ENCODE data around the gene SEZ6L.

The SEZ6L gene

GRCh38 chr22:26251869-26252268 lies 82.6 kb downstream of the SEZ6L start:
- DNase-seq = no peak

- DNase-seq = no peak
These were observed 90.2 kb downstream of the SEZ6L start for GRCh38 chr22:26259510-26259909.

- no peak for DNase-seq
These were observed 94.9 kb downstream of the SEZ6L start for GRCh38 chr22:26264162-26264561.

GRCh38 chr22:26265281-26265680 lies 96.0 kb downstream of the SEZ6L start:
- DNase-seq = no peak

- DNase-seq = no peak
These were observed 96.6 kb downstream of the SEZ6L start for GRCh38 chr22:26265909-26266308.

GRCh38 chr22:26267856-26268255 lies 98.6 kb downstream of the SEZ6L start:
- no peak for DNase-seq

- no peak for DNase-seq
These were observed 100.3 kb downstream of the SEZ6L start for GRCh38 chr22:26269572-26269971.

- no peak for DNase-seq
These were observed 102.2 kb downstream of the SEZ6L start for GRCh38 chr22:26271427-26271826.

- no peak for DNase-seq
These were observed 103.9 kb downstream of the SEZ6L start for GRCh38 chr22:26273011-26273675.

- no peak for DNase-seq
These were observed 107.4 kb downstream of the SEZ6L start for GRCh38 chr22:26276529-26277160.

GRCh38 chr22:26281941-26282340 lies 112.7 kb downstream of the SEZ6L start:
- DNase-seq = no peak

GRCh38 chr22:26283330-26283729 lies 114.1 kb downstream of the SEZ6L start:
- no peak for DNase-seq

GRCh38 chr22:26285632-26286031 lies 116.4 kb downstream of the SEZ6L start:
- DNase-seq = no peak

GRCh38 chr22:26286091-26286820 lies 117.0 kb downstream of the SEZ6L start:
- no peak for DNase-seq

GRCh38 chr22:26287382-26288225 lies 118.3 kb downstream of the SEZ6L start:
- no peak for DNase-seq

GRCh38 chr22:26289611-26290101 lies 120.4 kb downstream of the SEZ6L start:
- no peak for DNase-seq

- DNase-seq = no peak
These were observed 122.8 kb downstream of the SEZ6L start for GRCh38 chr22:26291940-26292666.

GRCh38 chr22:26292667-26292995 lies 123.4 kb downstream of the SEZ6L start:
- no peak for DNase-seq

GRCh38 chr22:26295563-26296126 lies 126.4 kb downstream of the SEZ6L start:
- DNase-seq = no peak

- no peak for DNase-seq
These were observed 129.5 kb downstream of the SEZ6L start for GRCh38 chr22:26298605-26299310.

GRCh38 chr22:26302726-26303125 lies 133.5 kb downstream of the SEZ6L start:
- DNase-seq = no peak
